GM12801 (cell line): ENCODE results near the gene FAM174B.

ENCODE experiments used
- TF ChIP-seq, protein P1 (sequence below): IDR thresholded peaks from one replicate; pipeline ENCODE4 v1.5.1; 2011; ENCODE audit warnings: control low read depth; ENCODE audit not compliant: insufficient read length; ENCODE audit errors: extremely low read depth

FAM174B gene

DNA sequence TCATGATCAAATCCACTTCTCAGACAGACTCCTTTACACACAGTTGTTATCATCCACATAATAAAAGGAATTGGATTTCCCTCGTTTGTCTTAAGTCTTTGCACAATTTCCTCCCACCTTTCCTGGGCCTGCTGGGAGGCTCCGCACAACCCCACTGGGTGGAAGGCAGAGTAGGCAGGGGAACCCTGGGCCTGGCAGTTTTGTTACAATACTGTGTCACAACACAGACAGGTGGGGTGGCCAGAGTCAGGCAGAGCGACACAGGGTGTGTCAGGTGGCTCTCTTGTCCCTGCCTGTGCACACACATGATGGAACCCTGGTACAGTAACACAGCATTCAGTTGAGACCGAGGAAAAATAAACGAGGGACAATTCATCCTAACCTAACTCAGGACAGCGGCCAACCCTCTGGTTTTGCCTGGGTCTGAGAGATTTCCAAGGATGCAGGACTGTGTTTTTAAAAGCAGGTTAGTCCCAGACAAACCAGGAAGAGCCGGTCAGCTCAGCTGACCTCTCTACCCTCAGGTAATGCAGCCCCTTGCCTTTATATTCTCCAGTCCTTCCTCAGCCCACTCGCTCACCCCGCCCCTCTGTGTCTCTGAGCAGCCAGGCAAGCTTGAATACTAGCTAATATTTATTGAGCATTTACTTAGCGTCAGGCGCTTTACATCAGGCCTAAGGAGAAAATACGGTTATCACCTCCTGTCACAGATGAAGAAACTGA is 8.8 kb upstream of the FAM174B start:
- TF ChIP-seq, protein P1, sequence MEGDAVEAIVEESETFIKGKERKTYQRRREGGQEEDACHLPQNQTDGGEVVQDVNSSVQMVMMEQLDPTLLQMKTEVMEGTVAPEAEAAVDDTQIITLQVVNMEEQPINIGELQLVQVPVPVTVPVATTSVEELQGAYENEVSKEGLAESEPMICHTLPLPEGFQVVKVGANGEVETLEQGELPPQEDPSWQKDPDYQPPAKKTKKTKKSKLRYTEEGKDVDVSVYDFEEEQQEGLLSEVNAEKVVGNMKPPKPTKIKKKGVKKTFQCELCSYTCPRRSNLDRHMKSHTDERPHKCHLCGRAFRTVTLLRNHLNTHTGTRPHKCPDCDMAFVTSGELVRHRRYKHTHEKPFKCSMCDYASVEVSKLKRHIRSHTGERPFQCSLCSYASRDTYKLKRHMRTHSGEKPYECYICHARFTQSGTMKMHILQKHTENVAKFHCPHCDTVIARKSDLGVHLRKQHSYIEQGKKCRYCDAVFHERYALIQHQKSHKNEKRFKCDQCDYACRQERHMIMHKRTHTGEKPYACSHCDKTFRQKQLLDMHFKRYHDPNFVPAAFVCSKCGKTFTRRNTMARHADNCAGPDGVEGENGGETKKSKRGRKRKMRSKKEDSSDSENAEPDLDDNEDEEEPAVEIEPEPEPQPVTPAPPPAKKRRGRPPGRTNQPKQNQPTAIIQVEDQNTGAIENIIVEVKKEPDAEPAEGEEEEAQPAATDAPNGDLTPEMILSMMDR, result no peak

GRCh38 chr15:92663250-92663951 is 7.8 kb upstream of the FAM174B start:
- TF ChIP-seq, protein P1, result no peak

GRCh38 chr15:92662762-92663161 is 7.2 kb upstream of the FAM174B start:
- TF ChIP-seq, protein P1, result no peak

GRCh38 chr15:92661956-92662355 is 6.4 kb upstream of the FAM174B start:
- TF ChIP-seq, protein P1, result no peak

DNA sequence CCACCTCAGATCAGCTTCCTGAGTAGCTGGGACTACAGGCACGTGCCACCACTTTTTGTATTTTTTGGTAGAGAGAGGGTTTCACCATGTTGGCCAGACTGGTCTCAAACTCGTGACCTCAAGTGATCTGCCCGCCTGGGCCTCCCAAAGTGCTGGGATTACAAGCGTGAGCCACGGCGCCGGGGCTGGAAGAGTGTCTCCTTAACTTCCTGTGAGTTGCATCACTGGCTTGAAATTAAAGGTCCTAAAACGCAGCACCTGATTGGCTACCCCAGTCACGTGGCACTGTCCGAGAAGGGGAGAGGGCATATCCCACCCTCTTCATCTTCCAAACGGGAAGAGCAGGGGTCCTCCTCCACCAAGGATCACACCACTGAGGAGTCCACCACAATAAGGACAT is 5.5 kb upstream of the FAM174B start:
- TF ChIP-seq, protein P1, result no peak

- TF ChIP-seq, protein P1, result no peak
These were observed 1.9 kb upstream of the FAM174B start for GRCh38 chr15:92657486-92657885.

DNA sequence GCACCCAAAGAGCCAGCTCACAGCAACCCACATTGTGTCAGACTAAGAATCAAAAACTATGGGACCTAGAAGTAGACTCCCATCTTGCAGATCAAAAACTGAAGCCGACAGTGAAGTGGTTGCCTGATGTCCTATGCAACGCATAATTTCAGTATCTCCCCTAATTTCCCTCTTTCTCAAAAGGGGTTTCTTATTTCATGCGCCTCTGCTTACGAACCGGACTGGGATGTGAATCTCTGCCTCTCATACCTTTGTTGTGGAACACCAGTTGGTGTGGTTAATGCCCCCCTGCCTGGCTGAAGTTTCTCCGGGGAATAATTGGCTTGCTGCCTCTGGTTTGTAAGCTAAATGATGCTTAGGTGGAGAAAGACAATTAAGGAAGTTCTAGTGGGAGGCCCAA is 514 bp upstream of the FAM174B start:
- TF ChIP-seq, protein P1, result no peak
